Heart left ventricle (tissue), 16 donors: ENCODE data around the gene ALG9. TPM values are rescaled to one million over a fixed set of nuclear protein-coding genes. Genes with fewer than 3 reads are reported as not detected.

Experiments used
- ATAC-seq, 4 donors: fragments of 200-7000 bp; cut with Tn5 transposase; one replicate each; pipeline ENCODE4 v1.9.1; 2020 to 2022; ENCODE audit warnings: moderate library complexity in 4 of 4, mild to moderate bottlenecking in 3 of 4, moderate number of reproducible peaks in 1 of 4
- DNase-seq, 5 donors: peaks; one replicate each; pipeline ENCODE4 v3.0.0-alpha.2; 2020
- H3K27ac ChIP-seq, 12 donors: fragments of 200-600 bp; sonication (generic) in 4 of 12; one replicate each; pipeline versions ENCODE4 v1.5.0 to v1.8.0; 2016 to 2022; ENCODE audit warnings: mild to moderate bottlenecking in 2 of 12
- H3K27me3 ChIP-seq, 9 donors: fragments of 200-600 bp; sonication (generic) in 2 of 9; one replicate each; pipeline versions ENCODE4 v1.5.1 to v1.8.0; 2016 to 2022; ENCODE audit warnings: mild to moderate bottlenecking in 3 of 9
- H3K36me3 ChIP-seq, 9 donors: fragments of 200-600 bp; sonication (generic) in 2 of 9; one replicate each; pipeline versions ENCODE4 v1.5.0 to v1.8.0; 2018 to 2022; ENCODE audit warnings: mild to moderate bottlenecking in 2 of 9
- H3K4me1 ChIP-seq, 12 donors: fragments of 200-600 bp; sonication (generic) in 4 of 12; one replicate each; pipeline versions ENCODE4 v1.5.0 to v1.8.0; 2016 to 2022; ENCODE audit warnings: mild to moderate bottlenecking in 3 of 12
- H3K4me3 ChIP-seq, 12 donors: fragments of 200-600 bp; sonication (generic) in 4 of 12; one replicate each; pipeline versions ENCODE4 v1.5.0 to v1.8.0; 2017 to 2022; ENCODE audit warnings: mild to moderate bottlenecking in 9 of 12, moderate library complexity in 4 of 12
- H3K9me3 ChIP-seq, 12 donors: fragments of 200-600 bp; sonication (generic) in 4 of 12; one replicate each; pipeline versions ENCODE4 v1.5.0 to v1.8.0; 2016 to 2022; ENCODE audit warnings: mild to moderate bottlenecking in 1 of 12
- CTCF ChIP-seq, 12 donors: fragments of 200-600 bp; sonication (generic) in 4 of 12; IDR thresholded peaks; one replicate each; pipeline versions ENCODE4 v1.5.0 to v1.8.0; 2018 to 2022; ENCODE audit warnings: antibody characterized with exemption in 12 of 12, mild to moderate bottlenecking in 5 of 12
- POLR2A ChIP-seq, 2 donors: fragments of 450-650 bp; IDR thresholded peaks; one replicate each; pipeline ENCODE4 v1.6.1; 2017; ENCODE audit warnings: antibody characterized with exemption in 2 of 2, mild to moderate bottlenecking in 2 of 2, moderate library complexity in 2 of 2
- WGBS, 4 donors: extraction: QIAGEN DNeasy Blood & Tissue Kit in 2 of 4; methylation state at CpG; one replicate each; pipeline versions ENCODE4 v1.1.5 to v1.1.7; 2013 to 2018; 5-methylcytosine and 5-hydroxymethylcytosine counted together
- intact Hi-C, 10 donors: fragments of 100-400 bp; cut with DNase I; formaldehyde crosslinking; loops; one replicate each; pipeline versions ENCODE4 v1.11.1 to v1.14.2; 2022
- polyA plus RNA-seq, 2 donors: library from polyadenylated mRNA; stranded (reverse); fragments of 200-250 nt; gene quantifications; one replicate each; pipeline ENCODE4 v1.2.3, GENCODE V29; 2013
- total RNA-seq, 9 donors: library from RNA; depleted of rRNA in 2 of 9; stranded (reverse); fragments of >200 nt in 2 of 9; fragmentation: NEBNext Ultra II Directional in 3 of 9; extraction: Animal tissue kit (Norgen Biotek cat#: 25700) in 3 of 9; gene quantifications; one replicate each; pipeline versions ENCODE4 v1.1.0 to v1.2.4, GENCODE V29; 2016 to 2023
- donor health status: ischemic (EF 13 %, LVEDD 7.1; RV severe dilation, severe dysfunction).
- donor health status: healthy with polysubstance abuse.
- donor health status: DM: no; HTN: yes; CAD: no.
- donor health status: DM: no; HTN: no; CAD: no.
- donor health status: ischemic (EF 25% LVEDD 6.9; RV normal size, moderate dysfunction).
- donor health status: ischemic (EF 25% LVEDD 5.7; RV mildly dilated, moderate dysfunction).
- donor health status: healthy.
- donor health status: DM: yes; HTN: yes; CAD: no.
- donor health status: ischemic (EF 35%, LVEDD 5.7; RV mildly dilated, moderate dysfunction).
- donor health status: nonischemic (EF 11% LVEDD 7.7; RV severe dilation, severe dysfunction).
- donor health status: DM: yes; HTN: yes; CAD: no.
- donor health status: PGD.
- donor health status: ischemic (EF 29% LVEDD 5.4; RV normal size, mild dysfunction).
- donor health status: nonischemic (EF 23%, LVEDD 6.1; RV moderate dilation, normal function).

Gene ALG9
- total and polyA plus RNA-seq, 11 donors, result 13.5 to 26.5 (median 17.6) TPM

GRCh38 chr11:111761036-111761435 lies 110.3 kb downstream of the ALG9 start:
- H3K4me3 ChIP-seq, result no peak overlapping the region
- no peak overlapping the region for H3K27ac ChIP-seq
- H3K27me3 ChIP-seq, result no peaks in the 10 kb centered on the region
- TF ChIP-seq POLR2A (IDR thresholded peaks at IDR 0.05) (no peak), CTCF (IDR thresholded peaks at IDR 0.05) (no peak)
- intact Hi-C loops, result loop anchor here in 1 of 10 donors (10.0 kb wide), 1 partner anchor 46 kb away; no protein-coding TSS in a partner anchor
- H3K36me3 ChIP-seq, result peaks cover 0 to 88% (median 86%) of the 10 kb centered on the region in 9 donors
- no peak for DNase-seq
- peaks cover 0 to 67% (median 20%) of the 10 kb centered on the region in 12 donors for H3K4me1 ChIP-seq
- H3K9me3 ChIP-seq, result no peaks in the 10 kb centered on the region
- no peak for ATAC-seq
- WGBS, 4 donors, result 67 to 91% (median 84%) methylated on average over 4 of the region's 4 CpGs

- peak overlapping the region in 11 of 12 donors; percentile 17 to 72 (median 61) for H3K27ac ChIP-seq
- H3K4me3 ChIP-seq, result no peak overlapping the region
- H3K9me3 ChIP-seq, result no peaks in the 10 kb centered on the region
- TF ChIP-seq CTCF (IDR thresholded peaks at IDR 0.05), result no peak
- TF ChIP-seq POLR2A (IDR thresholded peaks at IDR 0.05), result no peak
- peaks cover 0 to 99% (median 97%) of the 10 kb centered on the region in 9 donors for H3K36me3 ChIP-seq
- DNase-seq (no peak), ATAC-seq (peak in 1 of 4 donors; percentile 63)
- H3K27me3 ChIP-seq, result no peaks in the 10 kb centered on the region
- 45 to 71% (median 50%) methylated on average over 5 of the region's 5 CpGs for WGBS, 4 donors
- intact Hi-C loops, result loop anchor here in 2 of 10 donors (1.0 to 10.0 kb wide), 2 partner anchors 31 to 45 kb away; no protein-coding TSS in a partner anchor
- H3K4me1 ChIP-seq, result peaks cover 0 to 62% (median 17%) of the 10 kb centered on the region in 12 donors
Measured at GRCh38 chr11:111759778-111760407, 111.5 kb downstream of the ALG9 start.

GRCh38 chr11:111759376-111759775 lies 112.0 kb downstream of the ALG9 start:
- Histone ChIP-seq H3K27me3 (no peaks in the 10 kb centered on the region), H3K9me3 (no peaks in the 10 kb centered on the region), H3K4me1 (peaks cover 0 to 57% (median 14%) of the 10 kb centered on the region in 12 donors), H3K36me3 (peaks cover 0 to 100% (median 100%) of the 10 kb centered on the region in 9 donors), H3K4me3 (no peak overlapping the region), H3K27ac (peak overlapping the region in 11 of 12 donors; percentile 17 to 72 (median 61))
- intact Hi-C loops, result no loop called here
- peak in 3 of 4 donors; percentile 50 to 90 (median 75) for ATAC-seq
- DNase-seq, result no peak
- no peak for TF ChIP-seq POLR2A (IDR thresholded peaks at IDR 0.05)
- no peak for TF ChIP-seq CTCF (IDR thresholded peaks at IDR 0.05)

GRCh38 chr11:111756097-111756496 lies 115.3 kb downstream of the ALG9 start:
- no peaks in the 10 kb centered on the region for H3K27me3 ChIP-seq
- H3K27ac ChIP-seq, result no peak overlapping the region
- H3K9me3 ChIP-seq, result no peaks in the 10 kb centered on the region
- DNase-seq (no peak), ATAC-seq (no peak)
- H3K4me1 ChIP-seq, result peaks cover 0 to 26% (median 12%) of the 10 kb centered on the region in 12 donors
- no peak overlapping the region for H3K4me3 ChIP-seq
- 94 to 98% (median 98%) methylated on average over 6 of the region's 6 CpGs for WGBS, 4 donors
- TF ChIP-seq CTCF (IDR thresholded peaks at IDR 0.05), result no peak
- no peak for TF ChIP-seq POLR2A (IDR thresholded peaks at IDR 0.05)
- intact Hi-C loops, result no loop called here
- peaks cover 0 to 100% (median 100%) of the 10 kb centered on the region in 9 donors for H3K36me3 ChIP-seq
